Right lobe of liver (tissue), 4 donors: ENCODE results near the gene GRM8.
"Not testable (repeated sequence)": the region's sequence is repeated elsewhere in the genome, so short reads cannot be mapped to it uniquely, and the experiment has no call there.

Experiments used
- CTCF ChIP-seq, 4 donors: fragments of 200-600 bp in 3 of 4; fragments of 450-650 bp in 1 of 4; IDR thresholded peaks; one replicate each; pipeline versions ENCODE4 v1.5.1 to v1.8.0; 2016 to 2022; ENCODE audit warnings: antibody characterized with exemption in 4 of 4, mild to moderate bottlenecking in 2 of 4
- POLR2A ChIP-seq: fragments of 450-650 bp; IDR thresholded peaks from one replicate; pipeline ENCODE4 v1.6.1; 2017; ENCODE audit warnings: antibody characterized with exemption, mild to moderate bottlenecking
- donor health status: DM: no; HTN: no; CAD: no.
- donor health status: DM: no; HTN: no; CAD: no.
- donor health status: DM: no; HTN: yes; CAD: no.

- not testable (repeated sequence) for TF ChIP-seq CTCF (IDR thresholded peaks at IDR 0.05); POLR2A
These were observed 365.2 kb downstream of the GRM8 start for GRCh38 chr7:126887560-126887959.
